K562 (cell line): Measurements from ENCODE around the gene FUNDC1. TPM values are rescaled to one million over a fixed set of nuclear protein-coding genes. Genes with fewer than 3 reads are reported as not detected.

ENCODE experiments used
- ATAC-seq: fragments of 200-7000 bp; cut with Tn5 transposase; 3 replicates; pipeline ENCODE4 v1.9.1; 2020; ENCODE audit warnings: moderate library complexity
- BruUV-seq: library from RNA; stranded (reverse); fragments of 400-500 nt; replicated peaks from 2 replicates; lab custom pipeline; 2021; lab: Mats Ljungman, UMichigan
- CTCF ChIA-PET: fragments of 300-600 bp; formaldehyde crosslinking; extraction: SDS; loops from one replicate; lab custom pipeline; 2021; ENCODE audit warnings: low intra/inter-chr PET ratio; lab: Yijun Ruan, JAX
- POLR2A ChIA-PET: fragments of 300-600, 350-650 bp; sonication (Branson Sonifier 250); formaldehyde crosslinking; extraction: SDS; loops from one replicate; lab custom pipeline; 2021; ENCODE audit warnings: antibody characterized with exemption, inconsistent platforms; lab: Yijun Ruan, JAX
- DNase-seq, 4 experiments: peaks; one replicate each; pipeline versions ENCODE4 v3.0.0 to v3.0.0-alpha.2; 2011 to 2018; ENCODE audit warnings: low spot score in 3 of 4, mixed read lengths in 3 of 4; ENCODE audit errors: extremely low read depth in 1 of 4
- FAIRE-seq: peaks from 2 replicates; lab custom pipeline; 2011; peaks lifted over from hg19 to GRCh38; lab: Jason Lieb, UNC
- H2AFZ ChIP-seq: 2 replicates; pipeline ENCODE4 v1.6.0; 2011; ENCODE audit warnings: low read depth, low read length, control low read depth, inconsistent platforms
- H3K27ac ChIP-seq: fragments of 200-600 bp; 3 replicates; pipeline ENCODE4 v1.8.0; 2011; ENCODE audit warnings: low read depth, mild to moderate bottlenecking, control low read depth, inconsistent platforms, low read length, moderate library complexity, mixed read lengths; ENCODE audit errors: extremely low read depth
- H3K27me3 ChIP-seq, 2 experiments: fragments of 300-600 bp in 1 of 2; 2 replicates in 1 of 2; 3 replicates in 1 of 2; pipeline versions ENCODE4 v1.6.0 to v1.8.0; 2011; ENCODE audit warnings: inconsistent platforms in 2 of 2, low read length in 2 of 2, mild to moderate bottlenecking in 1 of 2, mixed read lengths in 1 of 2, moderate library complexity in 1 of 2; ENCODE audit not compliant: control insufficient read depth in 2 of 2, insufficient read depth in 2 of 2
- H3K36me3 ChIP-seq: fragments of 300-600 bp; 3 replicates; pipeline ENCODE4 v1.8.0; 2011; ENCODE audit warnings: mild to moderate bottlenecking, low read length, inconsistent platforms; ENCODE audit not compliant: control insufficient read depth, insufficient read depth
- H3K4me1 ChIP-seq, 2 experiments: fragments of 200-600 bp in 1 of 2; replicated peaks in 1 of 2; 2 replicates in 1 of 2; 3 replicates in 1 of 2; pipeline versions ENCODE4 v1.5.1 to v1.8.0; 2011; ENCODE audit warnings: inconsistent platforms in 2 of 2, low read length in 2 of 2, mild to moderate bottlenecking in 1 of 2, mixed read lengths in 1 of 2, moderate library complexity in 1 of 2; ENCODE audit not compliant: control insufficient read depth in 2 of 2, insufficient read depth in 2 of 2
- H3K4me2 ChIP-seq: 2 replicates; pipeline ENCODE4 v1.6.1; 2011; ENCODE audit warnings: low read length, control low read depth, inconsistent platforms, mixed read lengths; ENCODE audit not compliant: insufficient read depth
- H3K4me3 ChIP-seq: fragments of 200-600 bp; sonication (generic), shearing (Covaris generic); 2 replicates; pipeline ENCODE4 v1.5.1; 2016; ENCODE audit warnings: control low read depth, inconsistent platforms
- H3K79me2 ChIP-seq: fragments of 200-600 bp; 3 replicates; pipeline ENCODE4 v1.8.0; 2011; ENCODE audit warnings: low read length, inconsistent platforms; ENCODE audit not compliant: control insufficient read depth, insufficient read depth
- H3K9ac ChIP-seq, 2 experiments: 2 replicates each; pipeline versions ENCODE4 v1.6.0 to v1.6.1; 2011; ENCODE audit warnings: low read depth in 2 of 2, low read length in 2 of 2, control low read depth in 1 of 2, inconsistent platforms in 1 of 2, mild to moderate bottlenecking in 1 of 2, mixed read lengths in 1 of 2; ENCODE audit not compliant: insufficient read depth in 1 of 2
- H3K9me1 ChIP-seq: one replicate; pipeline ENCODE4 v1.6.0; 2011; ENCODE audit warnings: inconsistent platforms, mild to moderate bottlenecking, low read length, moderate library complexity; ENCODE audit not compliant: control insufficient read depth, insufficient read depth
- H3K9me3 ChIP-seq: replicated peaks from 2 replicates; pipeline ENCODE4 v1.5.1; 2011; ENCODE audit warnings: low read depth, low read length, inconsistent platforms; ENCODE audit not compliant: control insufficient read depth, insufficient read depth
- H4K20me1 ChIP-seq: replicated peaks from 2 replicates; pipeline ENCODE4 v1.6.1; 2011; ENCODE audit warnings: low read length, inconsistent platforms, mixed read lengths; ENCODE audit not compliant: control insufficient read depth, insufficient read depth
- CBX5 ChIP-seq: IDR thresholded peaks from 2 replicates; pipeline ENCODE4 v1.6.1; 2014; ENCODE audit warnings: low read depth, borderline replicate concordance
- ERF ChIP-seq: fragments of 450-650 bp; formaldehyde crosslinking; IDR thresholded peaks from 2 replicates; pipeline ENCODE4 v1.4.0; 2020; ENCODE audit warnings: mild to moderate bottlenecking, mixed read lengths
- GTF2F1 ChIP-seq: IDR thresholded peaks from 2 replicates; pipeline ENCODE4 v1.6.1; 2011; ENCODE audit warnings: low read depth, low read length, improper control_type of control experiment
- HMGXB4 ChIP-seq: sonication (generic); formaldehyde crosslinking; IDR thresholded peaks from 2 replicates; pipeline ENCODE4 v1.8.1; 2023; ENCODE audit warnings: mild to moderate bottlenecking, missing genetic modification reagents
- KAT7 ChIP-seq: sonication (generic); formaldehyde crosslinking; IDR thresholded peaks from 2 replicates; pipeline ENCODE4 v1.8.0; 2022; ENCODE audit warnings: missing genetic modification reagents, mild to moderate bottlenecking, borderline replicate concordance
- MXD1 ChIP-seq: fragments of 250-450 bp; sonication (Bioruptor Pico); IDR thresholded peaks from 2 replicates; pipeline ENCODE4 v1.8.0; 2021; ENCODE audit warnings: borderline replicate concordance, mild to moderate bottlenecking, moderate library complexity; ENCODE audit not compliant: poor library complexity, severe bottlenecking
- MYBL2 ChIP-seq, 2 experiments: fragments of 450-650 bp in 1 of 2; sonication (generic) in 1 of 2; formaldehyde crosslinking in 1 of 2; IDR thresholded peaks; 2 replicates each; pipeline versions ENCODE4 v1.6.1 to v1.8.1; 2017 to 2022; ENCODE audit warnings: borderline replicate concordance in 1 of 2, inconsistent platforms in 1 of 2, low read depth in 1 of 2, mild to moderate bottlenecking in 1 of 2, missing genetic modification reagents in 1 of 2, moderate library complexity in 1 of 2
- TCF15 ChIP-seq: fragments of 250-450 bp; sonication (Bioruptor Pico); IDR thresholded peaks from 2 replicates; pipeline ENCODE4 v1.8.0; 2022; ENCODE audit warnings: moderate library complexity, mild to moderate bottlenecking, inconsistent platforms
- TEAD4 ChIP-seq, 2 experiments: sonication (generic) in 1 of 2; formaldehyde crosslinking in 1 of 2; IDR thresholded peaks; 2 replicates each; pipeline versions ENCODE4 v1.6.1 to v1.8.0; 2012 to 2022; ENCODE audit warnings: borderline replicate concordance in 1 of 2, inconsistent platforms in 1 of 2, low read length in 1 of 2, mild to moderate bottlenecking in 1 of 2, missing genetic modification reagents in 1 of 2
- TRIM28 ChIP-seq: fragments of 450-650 bp; IDR thresholded peaks from 2 replicates; pipeline ENCODE4 v1.6.1; 2017
- XRCC3 ChIP-seq: fragments of 450-650 bp; IDR thresholded peaks from 2 replicates; pipeline ENCODE4 v1.6.1; 2017; ENCODE audit warnings: mild to moderate bottlenecking, moderate library complexity
- ZNF274 ChIP-seq: IDR thresholded peaks from 2 replicates; pipeline ENCODE4 v1.6.1; 2011; ENCODE audit warnings: low read depth, mild to moderate bottlenecking, low read length, moderate library complexity, borderline replicate concordance
- ZNF408 ChIP-seq: fragments of 250-450 bp; sonication (Bioruptor Pico); IDR thresholded peaks from 2 replicates; pipeline ENCODE4 v1.4.0; 2020; ENCODE audit warnings: low read depth, mild to moderate bottlenecking, moderate library complexity
- ZNF445 ChIP-seq: fragments of 250-450 bp; sonication (Bioruptor Pico); IDR thresholded peaks from 2 replicates; pipeline ENCODE4 v1.4.0; 2020; ENCODE audit warnings: low read depth, mild to moderate bottlenecking, moderate library complexity
- ZNF507 ChIP-seq: conservative IDR thresholded peaks from 2 replicates; pipeline ENCODE4 v1.6.1; 2017; ENCODE audit warnings: missing genetic modification characterization, missing compliant biosample characterization
- ZSCAN32 ChIP-seq: fragments of 450-650 bp; formaldehyde crosslinking; IDR thresholded peaks from 2 replicates; pipeline ENCODE4 v1.4.0; 2020; ENCODE audit warnings: mild to moderate bottlenecking, moderate library complexity
- WGBS: fragments of 100-300 bp; shearing (Covaris generic); methylation state at CpG from one replicate; pipeline ENCODE4 v1.1.6; 2016; ENCODE audit warnings: low coverage, mixed read lengths; ENCODE audit not compliant: insufficient coverage; ENCODE audit errors: missing lambda C conversion rate; 5-methylcytosine and 5-hydroxymethylcytosine counted together
- in situ Hi-C: fragments of 300-500 bp; cut with MboI; formaldehyde crosslinking; loops from 4 replicates; pipeline ENCODE4 v1.15.0; 2018; ENCODE audit warnings: inconsistent platforms, mixed read lengths
- intact Hi-C: fragments of 100-400 bp; cut with micrococcal nuclease; formaldehyde crosslinking; loops from 2 replicates; pipeline ENCODE4 v1.14.2; 2022
- polyA plus RNA-seq, 8 experiments: library from polyadenylated mRNA; depleted of rRNA in 4 of 8; stranded (reverse) in 5 of 8; unstranded in 3 of 8; fragments of >200 nt; fragmentation: Nextera tagmentation in 2 of 8; fragmentation: Illumina TruSeq in 1 of 8; extraction: Ambion mirVana in 2 of 8; extraction: Trizol in 1 of 8; gene quantifications; 2 replicates each; pipeline versions ENCODE4 v1.2.1 to v1.2.3, GENCODE V29; 2011 to 2014; ENCODE audit warnings: inconsistent platforms in 1 of 8, missing spikeins in 1 of 8
- total RNA-seq, 7 experiments: library from RNA; depleted of rRNA in 6 of 7; stranded (reverse); fragments of >200 nt in 6 of 7; fragmentation: Illumina TruSeq in 2 of 7; extraction: Trizol in 2 of 7; gene quantifications; 2 replicates each; pipeline versions ENCODE4 v1.2.1 to v1.2.3, GENCODE V29; 2011 to 2021; ENCODE audit warnings: low replicate concordance in 1 of 7
- TF ChIP-seq, protein P1 (sequence below): sonication (generic); formaldehyde crosslinking; IDR thresholded peaks from 2 replicates; pipeline ENCODE4 v1.8.1; 2023; ENCODE audit warnings: mild to moderate bottlenecking, missing genetic modification reagents

Gene FUNDC1
- total and polyA plus RNA-seq, 9 of the 15 experiments (the other 6 are each of a cell fraction or from before 2014, with no cell fraction given), result 15.6 to 59.1 (median 29.3) TPM

DNA sequence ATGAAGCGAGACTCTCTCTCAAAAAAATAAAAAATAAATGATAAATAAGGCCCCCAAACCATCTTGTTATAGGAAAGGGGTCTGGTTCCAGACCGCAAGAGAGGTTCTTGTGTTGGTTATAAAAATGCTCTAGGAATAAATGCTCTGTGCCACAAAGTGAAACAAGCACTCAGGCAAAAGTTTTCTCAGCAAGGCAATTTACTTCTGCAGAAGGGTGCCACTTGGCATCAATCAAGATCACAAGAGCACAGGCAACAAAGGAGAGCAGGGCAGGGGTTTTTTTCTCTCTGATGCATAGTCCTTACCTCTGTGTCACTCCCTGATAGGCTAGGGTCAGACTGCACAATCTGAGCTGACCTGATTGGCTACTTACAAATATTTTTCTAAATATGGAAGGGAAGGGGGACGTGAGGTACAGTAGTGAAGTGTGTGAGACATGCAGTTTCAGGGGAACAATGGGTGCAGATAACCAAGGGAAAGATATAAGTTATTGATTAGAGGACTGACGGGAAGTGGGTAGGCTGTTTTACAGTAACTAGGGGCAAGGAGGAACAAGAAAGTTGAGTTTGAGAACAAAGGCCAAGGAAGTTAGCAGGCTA lies 29.8 kb upstream of the FUNDC1 start:
- POLR2A ChIA-PET, result no interaction called here
- CTCF ChIA-PET, result no interaction called here
- DNase-seq (no peak), ATAC-seq (no peak), FAIRE-seq (no peak)
- Histone ChIP-seq H3K4me3 (no peak overlapping the region), H3K27me3 (no peaks in the 10 kb centered on the region), H2AFZ (no peak overlapping the region), H3K9me1 (no peaks in the 10 kb centered on the region), H4K20me1 (no peaks in the 10 kb centered on the region), H3K9me3 (no peaks in the 10 kb centered on the region), H3K36me3 (no peaks in the 10 kb centered on the region), H3K79me2 (no peaks in the 10 kb centered on the region), H3K4me2 (no peak overlapping the region), H3K4me1 (no peaks in the 10 kb centered on the region; a peak in 2 of 5 replicates), H3K27ac (no peak overlapping the region), H3K9ac (no peak overlapping the region)
- in situ Hi-C loops (no loop called here), intact Hi-C loops (no loop called here)
- 45% methylated on average over 4 of the region's 4 CpGs for WGBS
- BruUV-seq, result no TSS peak
- TF ChIP-seq, protein P1, sequence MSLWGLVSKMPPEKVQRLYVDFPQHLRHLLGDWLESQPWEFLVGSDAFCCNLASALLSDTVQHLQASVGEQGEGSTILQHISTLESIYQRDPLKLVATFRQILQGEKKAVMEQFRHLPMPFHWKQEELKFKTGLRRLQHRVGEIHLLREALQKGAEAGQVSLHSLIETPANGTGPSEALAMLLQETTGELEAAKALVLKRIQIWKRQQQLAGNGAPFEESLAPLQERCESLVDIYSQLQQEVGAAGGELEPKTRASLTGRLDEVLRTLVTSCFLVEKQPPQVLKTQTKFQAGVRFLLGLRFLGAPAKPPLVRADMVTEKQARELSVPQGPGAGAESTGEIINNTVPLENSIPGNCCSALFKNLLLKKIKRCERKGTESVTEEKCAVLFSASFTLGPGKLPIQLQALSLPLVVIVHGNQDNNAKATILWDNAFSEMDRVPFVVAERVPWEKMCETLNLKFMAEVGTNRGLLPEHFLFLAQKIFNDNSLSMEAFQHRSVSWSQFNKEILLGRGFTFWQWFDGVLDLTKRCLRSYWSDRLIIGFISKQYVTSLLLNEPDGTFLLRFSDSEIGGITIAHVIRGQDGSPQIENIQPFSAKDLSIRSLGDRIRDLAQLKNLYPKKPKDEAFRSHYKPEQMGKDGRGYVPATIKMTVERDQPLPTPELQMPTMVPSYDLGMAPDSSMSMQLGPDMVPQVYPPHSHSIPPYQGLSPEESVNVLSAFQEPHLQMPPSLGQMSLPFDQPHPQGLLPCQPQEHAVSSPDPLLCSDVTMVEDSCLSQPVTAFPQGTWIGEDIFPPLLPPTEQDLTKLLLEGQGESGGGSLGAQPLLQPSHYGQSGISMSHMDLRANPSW, result no peak
- TF ChIP-seq TEAD4 (IDR thresholded peaks at IDR 0.05; ENCODE audit: low read length) (no peak), TEAD4 (CRISPR knock-in tag; IDR thresholded peaks at IDR 0.05; ENCODE audit: borderline replicate concordance) (no peak), CBX5 (peak; percentile 81; the same call in 1 of the 2 replicates), ZNF408 (CRISPR knock-in tag) (no peak), MXD1 (CRISPR knock-in tag) (no peak), TRIM28 (peak; percentile 63; the same call in 1 of the 2 replicates), ERF (CRISPR knock-in tag) (no peak), GTF2F1 (no peak), TCF15 (CRISPR knock-in tag) (no peak), KAT7 (CRISPR knock-in tag) (no peak), ZNF507 (tag) (no peak), ZSCAN32 (CRISPR knock-in tag) (no peak), ZNF445 (CRISPR knock-in tag) (no peak), HMGXB4 (no peak), XRCC3 (0 out of 2 replicates have a peak, but pooled peaks have one; percentile 20), ZNF274 (no peak), MYBL2 (IDR thresholded peaks at IDR 0.05; ENCODE audit: low read depth) (no peak), MYBL2 (CRISPR knock-in tag; IDR thresholded peaks at IDR 0.05; ENCODE audit: borderline replicate concordance) (no peak)
